ENCODE measurements around the gene PPM1H. TPM values are rescaled to one million over a fixed set of nuclear protein-coding genes. Genes with fewer than 3 reads are reported as not detected.
"Not testable (repeated sequence)": the region's sequence is repeated elsewhere in the genome, so short reads cannot be mapped to it uniquely, and the experiment has no call there.

PPM1H gene
- polyA plus RNA-seq, 4 donors: 1.1 to 14.3 (median 3.2) TPM

GRCh38 chr12:62957233-62957953 lies 22.4 kb upstream of the PPM1H start:
- Histone ChIP-seq H3K4me3 (ENCODE audit: low read depth in 1 of 3, low read length in 3 of 3) (no peak overlapping the region), H3K9me3 (ENCODE audit: control insufficient read depth in 2 of 2, insufficient read depth in 1 of 2, low read depth in 1 of 2, low read length in 1 of 2) (no peaks in the 10 kb centered on the region), H3K27me3 (ENCODE audit: control insufficient read depth in 3 of 3, insufficient read depth in 3 of 3, low read length in 3 of 3) (no peaks in the 10 kb centered on the region), H3K4me1 (ENCODE audit: control insufficient read depth in 3 of 3, insufficient read depth in 2 of 3, low read depth in 1 of 3, low read length in 2 of 3) (peaks cover 0 to 4% (median 0%) of the 10 kb centered on the region in 3 donors), H3K36me3 (ENCODE audit: control insufficient read depth in 3 of 3, insufficient read depth in 2 of 3, low read depth in 1 of 3, low read length in 3 of 3) (no peaks in the 10 kb centered on the region), H3K27ac (ENCODE audit: low read depth in 1 of 3, low read length in 2 of 3) (no peak overlapping the region)
- FAIRE-seq (no peak), DNase-seq (no peak)
- WGBS, 3 donors: 66 to 82% (median 78%) methylated on average over 2 of the region's 2 CpGs

- Histone ChIP-seq H3K9me3 (ENCODE audit: control insufficient read depth in 2 of 2, insufficient read depth in 1 of 2, low read depth in 1 of 2, low read length in 1 of 2) (no peaks in the 10 kb centered on the region), H3K27me3 (ENCODE audit: control insufficient read depth in 3 of 3, insufficient read depth in 3 of 3, low read length in 3 of 3) (no peaks in the 10 kb centered on the region), H3K4me3 (ENCODE audit: low read depth in 1 of 3, low read length in 3 of 3) (no peak overlapping the region), H3K4me1 (ENCODE audit: control insufficient read depth in 3 of 3, insufficient read depth in 2 of 3, low read depth in 1 of 3, low read length in 2 of 3) (peaks cover 0 to 4% (median 0%) of the 10 kb centered on the region in 3 donors), H3K27ac (ENCODE audit: low read depth in 1 of 3, low read length in 2 of 3) (no peak overlapping the region), H3K36me3 (ENCODE audit: control insufficient read depth in 3 of 3, insufficient read depth in 2 of 3, low read depth in 1 of 3, low read length in 3 of 3) (no peaks in the 10 kb centered on the region)
- FAIRE-seq (no peak), DNase-seq (no peak)
- 94 to 96% (median 95%) methylated on average over 3 of the region's 3 CpGs for WGBS, 3 donors
Observed at GRCh38 chr12:62955678-62956077, 20.7 kb upstream of the PPM1H start.

GRCh38 chr12:62950317-62950716 lies 15.4 kb upstream of the PPM1H start:
- no peaks in the 10 kb centered on the region for H3K4me1 ChIP-seq (ENCODE audit: control insufficient read depth in 3 of 3, insufficient read depth in 2 of 3, low read depth in 1 of 3, low read length in 2 of 3)
- WGBS, 3 donors: 75 to 94% (median 89%) methylated on average over 1 of the region's 1 CpG
- FAIRE-seq: no peak

GRCh38 chr12:62948123-62948522 lies 13.2 kb upstream of the PPM1H start:
- WGBS, 3 donors: 80 to 92% (median 83%) methylated on average over 1 of the region's 1 CpG
- no peak for FAIRE-seq
- H3K36me3 ChIP-seq (ENCODE audit: control insufficient read depth in 3 of 3, insufficient read depth in 2 of 3, low read depth in 1 of 3, low read length in 3 of 3): no peaks in the 10 kb centered on the region
- no peaks in the 10 kb centered on the region for H3K27me3 ChIP-seq (ENCODE audit: control insufficient read depth in 3 of 3, insufficient read depth in 3 of 3, low read length in 3 of 3)
- H3K4me3 ChIP-seq (ENCODE audit: low read depth in 1 of 3, low read length in 3 of 3): no peak overlapping the region
- H3K9me3 ChIP-seq (ENCODE audit: control insufficient read depth in 2 of 2, insufficient read depth in 1 of 2, low read depth in 1 of 2, low read length in 1 of 2): no peaks in the 10 kb centered on the region
- H3K4me1 ChIP-seq (ENCODE audit: control insufficient read depth in 3 of 3, insufficient read depth in 2 of 3, low read depth in 1 of 3, low read length in 2 of 3): no peaks in the 10 kb centered on the region
- no peak overlapping the region for H3K27ac ChIP-seq (ENCODE audit: low read depth in 1 of 3, low read length in 2 of 3)
- no peak for DNase-seq

More at GRCh38 chr12:62950317-62950716, 15.4 kb upstream of the PPM1H start:
- H3K9me3 ChIP-seq (ENCODE audit: control insufficient read depth in 2 of 2, insufficient read depth in 1 of 2, low read depth in 1 of 2, low read length in 1 of 2): no peaks in the 10 kb centered on the region
- H3K36me3 ChIP-seq (ENCODE audit: control insufficient read depth in 3 of 3, insufficient read depth in 2 of 3, low read depth in 1 of 3, low read length in 3 of 3): no peaks in the 10 kb centered on the region
- no peak overlapping the region for H3K27ac ChIP-seq (ENCODE audit: low read depth in 1 of 3, low read length in 2 of 3)
- H3K4me3 ChIP-seq (ENCODE audit: low read depth in 1 of 3, low read length in 3 of 3): no peak overlapping the region
- DNase-seq: no peak
- no peaks in the 10 kb centered on the region for H3K27me3 ChIP-seq (ENCODE audit: control insufficient read depth in 3 of 3, insufficient read depth in 3 of 3, low read length in 3 of 3)

GRCh38 chr12:62947364-62947763 lies 12.4 kb upstream of the PPM1H start:
- no peaks in the 10 kb centered on the region for H3K36me3 ChIP-seq (ENCODE audit: control insufficient read depth in 3 of 3, insufficient read depth in 2 of 3, low read depth in 1 of 3, low read length in 3 of 3)
- FAIRE-seq (no peak), DNase-seq (no peak)
- WGBS, 3 donors: 74 to 91% (median 88%) methylated on average over 5 of the region's 5 CpGs
- H3K27ac ChIP-seq (ENCODE audit: low read depth in 1 of 3, low read length in 2 of 3): no peak overlapping the region
- H3K4me1 ChIP-seq (ENCODE audit: control insufficient read depth in 3 of 3, insufficient read depth in 2 of 3, low read depth in 1 of 3, low read length in 2 of 3): no peaks in the 10 kb centered on the region
- H3K27me3 ChIP-seq (ENCODE audit: control insufficient read depth in 3 of 3, insufficient read depth in 3 of 3, low read length in 3 of 3): no peaks in the 10 kb centered on the region
- H3K9me3 ChIP-seq (ENCODE audit: control insufficient read depth in 2 of 2, insufficient read depth in 1 of 2, low read depth in 1 of 2, low read length in 1 of 2): no peaks in the 10 kb centered on the region
- no peak overlapping the region for H3K4me3 ChIP-seq (ENCODE audit: low read depth in 1 of 3, low read length in 3 of 3)

- no peaks in the 10 kb centered on the region for H3K27me3 ChIP-seq (ENCODE audit: control insufficient read depth in 3 of 3, insufficient read depth in 3 of 3, low read length in 3 of 3)
- DNase-seq (no peak), FAIRE-seq (peak; percentile 86)
- H3K9me3 ChIP-seq (ENCODE audit: control insufficient read depth in 2 of 2, insufficient read depth in 1 of 2, low read depth in 1 of 2, low read length in 1 of 2): no peaks in the 10 kb centered on the region
- H3K4me1 ChIP-seq (ENCODE audit: control insufficient read depth in 3 of 3, insufficient read depth in 2 of 3, low read depth in 1 of 3, low read length in 2 of 3): no peaks in the 10 kb centered on the region
- 67 to 72% (median 70%) methylated on average over 3 of the region's 3 CpGs for WGBS, 3 donors
- H3K4me3 ChIP-seq (ENCODE audit: low read depth in 1 of 3, low read length in 3 of 3): no peak overlapping the region
- H3K27ac ChIP-seq (ENCODE audit: low read depth in 1 of 3, low read length in 2 of 3): no peak overlapping the region
- no peaks in the 10 kb centered on the region for H3K36me3 ChIP-seq (ENCODE audit: control insufficient read depth in 3 of 3, insufficient read depth in 2 of 3, low read depth in 1 of 3, low read length in 3 of 3)
Observed at GRCh38 chr12:62943779-62944395, 8.9 kb upstream of the PPM1H start.

GRCh38 chr12:62942316-62942715 lies 7.4 kb upstream of the PPM1H start:
- not testable (repeated sequence) for H3K9me3 ChIP-seq (ENCODE audit: control insufficient read depth in 2 of 2, insufficient read depth in 1 of 2, low read depth in 1 of 2, low read length in 1 of 2); H3K27ac ChIP-seq (ENCODE audit: low read depth in 1 of 3, low read length in 2 of 3); FAIRE-seq; H3K4me3 ChIP-seq (ENCODE audit: low read depth in 1 of 3, low read length in 3 of 3); H3K36me3 ChIP-seq (ENCODE audit: control insufficient read depth in 3 of 3, insufficient read depth in 2 of 3, low read depth in 1 of 3, low read length in 3 of 3); H3K27me3 ChIP-seq (ENCODE audit: control insufficient read depth in 3 of 3, insufficient read depth in 3 of 3, low read length in 3 of 3); DNase-seq; H3K4me1 ChIP-seq (ENCODE audit: control insufficient read depth in 3 of 3, insufficient read depth in 2 of 3, low read depth in 1 of 3, low read length in 2 of 3)
- 66 to 79% (median 76%) methylated on average over 4 of the region's 4 CpGs for WGBS, 3 donors

- peaks cover 0 to 4% (median 4%) of the 10 kb centered on the region in 3 donors for H3K27me3 ChIP-seq (ENCODE audit: control insufficient read depth in 3 of 3, insufficient read depth in 3 of 3, low read length in 3 of 3)
- peak in 1 of 2 donors; percentile 40 for DNase-seq
- peak overlapping the region; percentile 65 to 89 (median 70) for H3K4me3 ChIP-seq (ENCODE audit: low read depth in 1 of 3, low read length in 3 of 3)
- H3K27ac ChIP-seq (ENCODE audit: low read depth in 1 of 3, low read length in 2 of 3): peak overlapping the region in 2 of 3 donors; percentile 42 to 60
- WGBS, 3 donors: 0% methylated on average over 37 to 48 of the region's 48 CpGs
- H3K36me3 ChIP-seq (ENCODE audit: control insufficient read depth in 3 of 3, insufficient read depth in 2 of 3, low read depth in 1 of 3, low read length in 3 of 3): no peaks in the 10 kb centered on the region
- peaks cover 0 to 5% (median 0%) of the 10 kb centered on the region in 3 donors for H3K4me1 ChIP-seq (ENCODE audit: control insufficient read depth in 3 of 3, insufficient read depth in 2 of 3, low read depth in 1 of 3, low read length in 2 of 3)
- no peak for FAIRE-seq
- H3K9me3 ChIP-seq (ENCODE audit: control insufficient read depth in 2 of 2, insufficient read depth in 1 of 2, low read depth in 1 of 2, low read length in 1 of 2): no peaks in the 10 kb centered on the region
Observed at GRCh38 chr12:62934239-62934798, 631 bp downstream of the PPM1H start.
